Esophagus squamous epithelium (tissue), 5 donors: ENCODE data around the gene SCAMP2. TPM values are rescaled to one million over a fixed set of nuclear protein-coding genes. Genes with fewer than 3 reads are reported as not detected.

ENCODE experiments used
- DNase-seq: peaks from one replicate; lab custom pipeline; 2025; lab: John Stamatoyannopoulos, UW
- H3K27ac ChIP-seq, 4 donors: fragments of 200-600 bp; sonication (generic); one replicate each; pipeline ENCODE4 v1.5.1; 2016 to 2019; ENCODE audit warnings: mild to moderate bottlenecking in 1 of 4
- H3K27me3 ChIP-seq, 4 donors: fragments of 200-600 bp; sonication (generic); 1 replicate in 3 of 4; 2 replicates in 1 of 4; pipeline versions ENCODE4 v1.5.1 to v1.6.0; 2017 to 2021; ENCODE audit warnings: antibody characterized with exemption in 1 of 4
- H3K36me3 ChIP-seq, 3 donors: fragments of 200-600 bp; sonication (generic); one replicate each; pipeline ENCODE4 v1.5.1; 2016 to 2019
- H3K4me1 ChIP-seq, 3 donors: fragments of 200-600 bp; sonication (generic); one replicate each; pipeline ENCODE4 v1.5.1; 2017 to 2019
- H3K4me3 ChIP-seq, 4 donors: fragments of 200-600 bp; sonication (generic); 1 replicate in 3 of 4; 2 replicates in 1 of 4; pipeline ENCODE4 v1.5.1; 2016 to 2019; ENCODE audit warnings: mild to moderate bottlenecking in 2 of 4, moderate library complexity in 1 of 4
- H3K9me3 ChIP-seq, 3 donors: fragments of 200-600 bp; sonication (generic); one replicate each; pipeline ENCODE4 v1.5.1; 2016 to 2019
- CTCF ChIP-seq, 6 experiments: fragments of 450-650 bp in 4 of 6; fragments of 200-600 bp in 2 of 6; sonication (generic) in 2 of 6; IDR thresholded peaks; one replicate each; pipeline ENCODE4 v1.5.1; 2016 to 2019; ENCODE audit warnings: antibody characterized with exemption in 6 of 6, mild to moderate bottlenecking in 4 of 6, moderate library complexity in 4 of 6
- POLR2A ChIP-seq, 4 donors: fragments of 450-650 bp; IDR thresholded peaks; one replicate each; pipeline ENCODE4 v1.6.1; 2017; ENCODE audit warnings: antibody characterized with exemption in 4 of 4, mild to moderate bottlenecking in 4 of 4, moderate library complexity in 3 of 4
- WGBS, 2 donors: methylation state at CpG; one replicate each; pipeline ENCODE4 v1.1.5; 2018; 5-methylcytosine and 5-hydroxymethylcytosine counted together
- intact Hi-C: fragments of 100-400 bp; cut with DNase I; formaldehyde crosslinking; loops from one replicate; pipeline ENCODE4 v1.15.0; 2022
- total RNA-seq, 4 donors: library from RNA; depleted of rRNA; stranded (reverse); fragments of >200 nt; gene quantifications; one replicate each; pipeline ENCODE4 v1.1.0, GENCODE V29; 2016
- donor health status: DM: yes; HTN: yes; CAD: no.

The SCAMP2 gene
- total RNA-seq, 4 donors from 2014 or later: 65.8 to 131 (median 88.7) TPM

GRCh38 chr15:74904190-74904805, 31.1 kb upstream of the SCAMP2 start:
- WGBS, 2 donors: 92 to 100% methylated on average over 1 to 5 of the region's 7 CpGs

GRCh38 chr15:74903676-74904075, 30.5 kb upstream of the SCAMP2 start:
- intact Hi-C loops: loop anchor here (10.0 kb wide), 1 partner anchor 99 kb away; no protein-coding TSS in a partner anchor
- no peak overlapping the region for H3K27ac ChIP-seq
- no peak for DNase-seq
- peaks cover 20 to 60% (median 27%) of the 10 kb centered on the region in 3 donors for H3K4me1 ChIP-seq
- TF ChIP-seq CTCF (IDR thresholded peaks at IDR 0.05) (no peak), POLR2A (IDR thresholded peaks at IDR 0.05) (no peak)
- 86 to 100% methylated on average over 1 of the region's 1 CpG for WGBS, 2 donors
- H3K4me3 ChIP-seq: no peak overlapping the region
- H3K9me3 ChIP-seq: no peaks in the 10 kb centered on the region
- peaks cover 29 to 66% (median 35%) of the 10 kb centered on the region in 3 donors for H3K36me3 ChIP-seq
- H3K27me3 ChIP-seq: no peaks in the 10 kb centered on the region

More at GRCh38 chr15:74904190-74904805, 31.1 kb upstream of the SCAMP2 start:
- no peak overlapping the region for H3K4me3 ChIP-seq
- TF ChIP-seq POLR2A (IDR thresholded peaks at IDR 0.05) (no peak), CTCF (IDR thresholded peaks at IDR 0.05) (no peak)
- H3K36me3 ChIP-seq: peaks cover 24 to 59% (median 35%) of the 10 kb centered on the region in 3 donors
- intact Hi-C loops: loop anchor here (10.0 kb wide), 1 partner anchor 99 kb away; no protein-coding TSS in a partner anchor
- no peak overlapping the region for H3K27ac ChIP-seq
- H3K9me3 ChIP-seq: no peaks in the 10 kb centered on the region
- H3K27me3 ChIP-seq: no peaks in the 10 kb centered on the region
- no peak for DNase-seq
- peaks cover 20 to 60% (median 27%) of the 10 kb centered on the region in 3 donors for H3K4me1 ChIP-seq

GRCh38 chr15:74902295-74903075, 29.3 kb upstream of the SCAMP2 start:
- H3K4me1 ChIP-seq: peaks cover 20 to 56% (median 26%) of the 10 kb centered on the region in 3 donors
- no peaks in the 10 kb centered on the region for H3K9me3 ChIP-seq
- peaks cover 32 to 78% (median 35%) of the 10 kb centered on the region in 3 donors for H3K36me3 ChIP-seq
- WGBS, 2 donors: 71 to 78% methylated on average over 2 to 4 of the region's 4 CpGs
- no peak for DNase-seq
- TF ChIP-seq CTCF (IDR thresholded peaks at IDR 0.05) (no peak), POLR2A (IDR thresholded peaks at IDR 0.05) (no peak)
- intact Hi-C loops: loop anchor here (10.0 kb wide), 1 partner anchor 98 kb away; no protein-coding TSS in a partner anchor
- H3K27me3 ChIP-seq: no peaks in the 10 kb centered on the region
- peak overlapping the region; percentile 21 to 75 (median 56) for H3K27ac ChIP-seq
- H3K4me3 ChIP-seq: no peak overlapping the region

- DNase-seq: no peak
- Histone ChIP-seq H3K36me3 (peaks cover 32 to 86% (median 35%) of the 10 kb centered on the region in 3 donors), H3K4me3 (no peak overlapping the region), H3K27ac (peak overlapping the region; percentile 5 to 75 (median 56)), H3K27me3 (no peaks in the 10 kb centered on the region), H3K4me1 (peaks cover 20 to 58% (median 23%) of the 10 kb centered on the region in 3 donors), H3K9me3 (no peaks in the 10 kb centered on the region)
- 6 to 12% methylated on average over 5 of the region's 5 CpGs for WGBS, 2 donors
- TF ChIP-seq CTCF (IDR thresholded peaks at IDR 0.05): peak; percentile 83 to 98 (median 94)
- TF ChIP-seq POLR2A (IDR thresholded peaks at IDR 0.05): no peak
- intact Hi-C loops: loop anchor here (10.0 kb wide), 1 partner anchor 97 kb away; no protein-coding TSS in a partner anchor
These were observed 28.5 kb upstream of the SCAMP2 start for GRCh38 chr15:74901612-74902063.
